Rectal smooth muscle tissue (tissue), 1 donor: Measurements from ENCODE around the gene APOL3.
"Not testable (repeated sequence)": the region's sequence is repeated elsewhere in the genome, so short reads cannot be mapped to it uniquely, and the experiment has no call there.

Experiments
- H3K27ac ChIP-seq: one replicate; pipeline ENCODE4 v1.7.0; 2013; ENCODE audit warnings: low read depth, low read length, inconsistent platforms
- H3K27me3 ChIP-seq: one replicate; pipeline ENCODE4 v1.7.0; 2013; ENCODE audit warnings: low read length; ENCODE audit not compliant: control insufficient read depth, insufficient read depth
- H3K36me3 ChIP-seq: one replicate; pipeline ENCODE4 v1.7.0; 2013; ENCODE audit warnings: low read length; ENCODE audit not compliant: control insufficient read depth, insufficient read depth
- H3K4me1 ChIP-seq: one replicate; pipeline ENCODE4 v1.7.0; 2013; ENCODE audit warnings: low read length; ENCODE audit not compliant: control insufficient read depth, insufficient read depth
- H3K4me3 ChIP-seq: one replicate; pipeline ENCODE4 v1.7.0; 2013; ENCODE audit warnings: low read length
- H3K9ac ChIP-seq: one replicate; pipeline ENCODE4 v1.7.0; 2013; ENCODE audit warnings: low read length

APOL3 gene

DNA sequence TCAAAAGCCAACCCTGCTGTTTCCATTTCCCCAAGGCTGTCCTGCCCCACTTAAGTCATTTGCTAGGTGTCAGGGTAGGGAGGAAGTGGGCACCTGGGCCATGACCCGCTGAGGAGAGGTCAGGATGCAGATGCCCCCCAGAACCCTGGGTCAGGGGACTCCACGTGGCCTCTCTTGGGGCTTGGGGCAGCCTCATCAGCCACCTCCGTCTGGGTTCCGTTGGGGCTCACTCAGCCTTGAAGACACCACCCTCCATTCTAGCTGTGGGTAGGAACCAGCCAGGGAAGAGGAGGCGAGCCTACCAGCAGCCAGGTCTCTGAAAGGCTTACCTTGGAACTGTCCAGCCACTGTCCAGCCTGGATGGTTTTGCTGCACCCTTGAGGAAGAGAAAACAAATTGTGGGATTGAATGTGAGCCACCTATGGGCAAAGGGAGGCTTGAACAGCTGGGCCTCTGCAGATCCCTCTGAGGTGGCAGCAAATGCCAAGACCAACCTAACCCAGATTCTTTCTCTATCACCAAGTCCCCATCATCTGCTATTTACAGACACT is 38.5 kb upstream of the APOL3 start:
- H3K27ac ChIP-seq: no peak overlapping the region
- H3K36me3 ChIP-seq: no peaks in the 10 kb centered on the region
- H3K4me3 ChIP-seq: no peak overlapping the region

DNA sequence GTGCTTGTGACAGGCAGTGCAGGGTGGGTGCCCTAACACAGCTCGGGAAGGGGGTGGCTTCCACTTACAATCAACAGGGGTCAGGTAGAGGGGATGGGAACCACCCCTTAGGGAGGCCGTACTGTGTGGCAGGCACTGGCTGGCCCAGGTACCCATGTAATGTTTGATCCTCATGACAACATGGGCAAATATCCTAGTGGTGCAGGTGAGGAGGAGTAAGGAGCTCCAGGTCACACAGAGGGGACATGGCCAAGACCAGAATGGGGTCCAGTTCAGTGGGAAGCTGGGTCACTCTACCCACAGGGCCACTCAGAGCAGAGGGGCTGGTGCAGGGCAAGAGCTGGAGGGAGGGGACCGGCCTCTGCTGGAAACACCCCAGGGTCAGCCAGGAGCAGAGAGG is 38.0 kb upstream of the APOL3 start:
- no peak overlapping the region for H3K27ac ChIP-seq

More for the DNA sequence above, 38.5 kb upstream of the APOL3 start:
- Histone ChIP-seq H3K9ac (no peak overlapping the region), H3K4me1 (peaks cover 12% of the 10 kb centered on the region), H3K27me3 (no peaks in the 10 kb centered on the region)

DNA sequence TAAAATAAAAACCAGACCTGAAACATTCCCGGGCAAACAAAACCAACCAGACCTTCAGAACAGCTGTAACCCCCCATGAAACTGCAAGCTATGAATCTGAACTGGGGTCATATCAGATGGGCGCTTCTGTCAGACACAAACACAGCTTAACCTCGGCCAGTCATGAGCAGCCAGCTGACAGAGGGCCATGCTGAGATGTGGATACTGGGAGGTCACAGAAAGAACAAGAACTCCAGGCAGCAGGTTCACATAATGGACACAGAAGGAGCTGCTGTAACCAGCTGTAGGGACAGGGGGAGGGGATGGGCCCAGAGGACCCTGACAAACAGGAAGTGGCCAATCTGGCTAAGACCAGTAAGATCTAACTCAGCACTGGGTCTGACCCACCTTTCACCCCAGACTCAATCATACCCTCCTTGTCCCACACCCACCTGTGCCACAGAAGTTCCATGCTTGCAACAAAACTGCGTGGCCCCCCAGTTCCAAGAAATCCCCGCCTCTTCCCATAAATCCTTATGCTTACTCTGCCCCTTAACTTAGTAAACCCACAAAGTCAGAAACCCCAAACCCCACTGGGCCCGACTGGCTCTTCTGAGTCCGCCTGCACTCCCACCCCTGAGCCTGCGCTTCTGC is 37.1 kb upstream of the APOL3 start:
- H3K4me1 ChIP-seq: peaks cover 12% of the 10 kb centered on the region
- H3K4me3 ChIP-seq: no peak overlapping the region
- no peak overlapping the region for H3K9ac ChIP-seq
- H3K27ac ChIP-seq: peak overlapping the region; percentile 7
- no peaks in the 10 kb centered on the region for H3K36me3 ChIP-seq
- no peaks in the 10 kb centered on the region for H3K27me3 ChIP-seq

More for the DNA sequence above, 38.0 kb upstream of the APOL3 start:
- Histone ChIP-seq H3K9ac (no peak overlapping the region), H3K36me3 (no peaks in the 10 kb centered on the region), H3K4me1 (peaks cover 12% of the 10 kb centered on the region), H3K4me3 (no peak overlapping the region), H3K27me3 (no peaks in the 10 kb centered on the region)

DNA sequence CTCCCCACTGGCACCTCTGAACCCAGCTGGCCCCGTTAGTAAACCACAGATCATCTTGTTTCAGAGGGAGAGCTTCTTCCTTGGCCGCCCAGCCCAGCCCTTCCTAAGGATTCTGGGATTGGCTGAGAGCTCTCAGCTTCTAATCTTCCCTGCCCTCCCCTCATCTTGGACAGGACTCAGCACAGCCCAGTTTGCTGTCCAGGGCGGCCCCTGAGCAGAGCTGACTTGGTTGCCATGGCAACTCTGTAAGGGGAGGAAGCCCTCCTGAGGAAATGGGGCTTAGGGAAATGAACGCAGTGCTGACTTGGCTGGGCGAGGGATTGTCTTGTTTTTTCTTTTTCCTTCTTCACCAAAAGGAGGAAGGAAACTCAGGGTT is 36.5 kb upstream of the APOL3 start:
- peak overlapping the region; percentile 8 for H3K27ac ChIP-seq
- H3K36me3 ChIP-seq: no peaks in the 10 kb centered on the region
- H3K4me3 ChIP-seq: no peak overlapping the region
- H3K27me3 ChIP-seq: no peaks in the 10 kb centered on the region
- H3K9ac ChIP-seq: no peak overlapping the region
- H3K4me1 ChIP-seq: peaks cover 12% of the 10 kb centered on the region

DNA sequence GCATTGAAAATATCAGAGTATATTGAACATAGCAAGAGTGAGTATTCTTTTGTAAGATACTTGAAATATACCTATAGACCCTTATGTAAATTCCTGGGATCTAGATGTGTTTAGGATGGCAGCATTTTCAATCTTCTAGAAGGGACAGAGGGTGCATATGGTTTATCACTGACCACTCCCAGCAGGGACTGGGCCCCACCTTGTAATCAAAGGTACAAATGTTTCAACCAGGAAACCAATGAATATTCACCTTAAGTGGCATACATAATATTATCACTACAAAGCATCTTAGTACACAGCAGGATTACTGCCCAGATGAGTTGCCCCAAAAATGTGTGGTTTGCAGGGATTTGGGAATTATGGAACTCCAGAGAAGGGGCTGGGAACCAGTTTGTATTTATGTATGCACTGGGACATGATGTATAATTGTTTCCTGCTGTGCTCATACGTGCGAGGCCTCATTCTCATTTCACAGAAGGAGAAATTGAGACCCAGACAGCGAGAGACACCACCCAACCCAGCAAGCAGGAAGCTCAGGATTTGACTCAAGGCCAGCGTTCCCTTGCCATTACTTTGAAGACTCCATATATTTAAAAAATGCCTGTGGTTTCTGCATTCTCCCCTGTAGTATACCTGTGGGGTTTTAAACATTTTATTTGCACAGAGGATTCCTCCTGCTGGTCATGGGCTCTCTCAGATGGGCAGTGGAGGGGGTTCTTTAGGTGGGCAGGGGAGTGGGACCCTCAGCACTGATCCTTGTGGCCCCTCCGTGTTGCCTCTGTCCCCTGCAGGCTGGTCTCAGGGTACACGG is 35.9 kb upstream of the APOL3 start:
- H3K27me3 ChIP-seq: no peaks in the 10 kb centered on the region
- no peak overlapping the region for H3K9ac ChIP-seq

DNA sequence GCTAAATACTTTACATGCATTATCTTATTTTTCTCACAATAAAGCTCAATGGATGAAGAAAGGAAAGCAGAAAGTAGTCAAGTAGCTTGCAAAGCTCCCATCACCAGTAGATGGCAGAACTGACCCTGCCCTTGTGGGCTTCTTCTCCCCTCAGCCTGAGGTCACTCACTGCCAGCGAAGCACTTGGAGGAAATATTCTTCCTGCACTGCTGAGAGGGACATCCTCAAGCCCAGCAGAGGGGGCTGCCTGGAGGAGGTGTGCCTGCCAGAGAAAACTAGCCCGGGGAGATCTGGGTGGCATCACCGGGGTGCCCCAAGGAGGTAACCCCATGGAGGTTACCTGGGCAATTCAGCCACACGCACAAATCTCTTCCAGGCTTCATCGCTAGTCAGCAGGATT is 34.4 kb upstream of the APOL3 start:
- Histone ChIP-seq H3K9ac (no peak overlapping the region), H3K27me3 (no peaks in the 10 kb centered on the region), H3K4me3 (no peak overlapping the region), H3K27ac (no peak overlapping the region), H3K4me1 (peaks cover 10% of the 10 kb centered on the region), H3K36me3 (no peaks in the 10 kb centered on the region)

More for the DNA sequence above, 35.9 kb upstream of the APOL3 start:
- Histone ChIP-seq H3K4me3 (no peak overlapping the region), H3K4me1 (peaks cover 11% of the 10 kb centered on the region), H3K36me3 (no peaks in the 10 kb centered on the region), H3K27ac (peak overlapping the region; percentile 8)

DNA sequence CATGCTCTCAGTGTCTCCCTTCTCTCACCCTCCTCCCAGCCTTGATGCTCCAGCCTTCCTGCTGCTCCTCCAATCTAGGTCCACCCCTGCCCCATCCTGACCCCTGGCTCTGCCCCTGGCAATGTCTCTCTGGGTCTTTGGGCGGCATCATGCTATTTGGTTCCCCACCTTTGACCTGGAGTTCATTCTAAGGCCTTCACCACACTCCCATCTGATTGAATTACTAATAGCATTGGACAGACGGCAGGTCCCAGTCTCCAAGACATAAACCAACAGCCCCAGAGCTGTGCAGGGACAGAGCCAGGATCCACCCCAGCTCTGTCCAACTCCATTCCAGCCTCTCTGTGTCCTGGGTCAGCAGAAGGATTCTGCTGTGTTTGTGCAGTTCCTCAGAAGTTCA is 33.8 kb upstream of the APOL3 start:
- peaks cover 10% of the 10 kb centered on the region for H3K4me1 ChIP-seq

DNA sequence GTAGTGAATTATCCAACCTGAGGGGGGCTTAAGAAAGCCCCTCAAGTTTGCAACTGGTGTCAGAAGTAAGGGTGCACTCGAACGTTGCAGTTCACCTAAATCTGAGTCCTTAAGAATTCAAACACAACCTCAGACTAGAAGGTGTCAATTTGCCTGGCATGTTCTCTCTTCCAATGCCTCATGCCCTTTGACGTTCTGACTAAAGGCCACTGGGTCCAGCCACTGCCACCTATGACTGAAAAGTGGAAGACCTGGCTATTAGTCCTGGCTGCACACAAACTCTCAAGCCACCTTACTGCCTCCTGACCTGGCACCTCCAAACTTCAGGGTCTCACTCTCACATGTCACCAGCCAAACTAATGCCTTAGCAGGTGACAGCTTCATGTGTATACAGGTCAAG is 33.0 kb upstream of the APOL3 start:
- H3K36me3 ChIP-seq: no peaks in the 10 kb centered on the region
- H3K27me3 ChIP-seq: no peaks in the 10 kb centered on the region
- no peak overlapping the region for H3K9ac ChIP-seq
- H3K4me3 ChIP-seq: no peak overlapping the region
- no peak overlapping the region for H3K27ac ChIP-seq
- H3K4me1 ChIP-seq: peaks cover 10% of the 10 kb centered on the region

More for the DNA sequence above, 33.8 kb upstream of the APOL3 start:
- Histone ChIP-seq H3K9ac (no peak overlapping the region), H3K36me3 (no peaks in the 10 kb centered on the region), H3K27me3 (no peaks in the 10 kb centered on the region), H3K4me3 (no peak overlapping the region), H3K27ac (no peak overlapping the region)

DNA sequence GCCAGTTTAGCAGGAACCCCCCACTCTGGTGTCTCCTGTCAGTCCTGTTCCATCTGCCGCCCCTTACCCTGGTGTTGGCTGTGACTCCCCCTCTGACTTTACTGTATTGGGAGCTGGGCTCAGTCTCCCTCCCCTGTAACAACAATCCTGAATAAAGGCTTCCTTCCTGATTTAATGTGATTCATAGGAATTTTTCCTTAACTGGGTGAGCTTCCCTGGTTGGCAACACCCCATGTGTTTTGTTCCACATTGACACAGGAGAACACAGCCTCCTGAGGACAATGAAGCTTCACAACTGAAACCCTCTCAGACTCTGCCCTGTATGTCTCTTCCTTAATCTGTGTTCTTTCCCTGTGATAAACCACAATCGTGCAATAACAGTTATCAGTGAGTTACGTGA is 32.6 kb upstream of the APOL3 start:
- Histone ChIP-seq H3K27ac (no peak overlapping the region), H3K4me1 (peaks cover 10% of the 10 kb centered on the region)

DNA sequence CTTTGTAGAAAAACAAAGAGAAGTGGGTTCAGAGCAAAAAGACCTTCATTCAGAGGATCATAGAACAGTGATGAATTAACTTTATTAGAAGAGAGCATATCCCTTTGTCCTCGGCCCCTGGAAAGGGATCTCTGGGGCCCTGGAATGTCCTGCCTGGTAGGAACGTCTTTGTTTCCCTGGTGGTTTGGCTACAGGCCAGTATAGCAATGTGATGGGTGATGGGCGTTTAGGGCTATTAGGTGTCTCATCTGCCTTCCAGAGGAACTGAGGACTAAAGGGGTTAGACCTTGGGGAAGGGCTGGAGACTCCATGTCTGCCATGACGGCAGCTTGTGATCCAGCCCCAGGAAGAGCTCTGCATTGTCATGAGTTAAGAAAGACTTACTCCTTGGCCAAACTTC is 32.0 kb upstream of the APOL3 start:
- H3K27ac ChIP-seq: no peak overlapping the region
- no peak overlapping the region for H3K4me3 ChIP-seq
- peaks cover 7% of the 10 kb centered on the region for H3K4me1 ChIP-seq
- H3K36me3 ChIP-seq: no peaks in the 10 kb centered on the region
- H3K27me3 ChIP-seq: no peaks in the 10 kb centered on the region
- H3K9ac ChIP-seq: no peak overlapping the region

More for the DNA sequence above, 32.6 kb upstream of the APOL3 start:
- Histone ChIP-seq H3K27me3 (no peaks in the 10 kb centered on the region), H3K4me3 (no peak overlapping the region), H3K9ac (no peak overlapping the region), H3K36me3 (no peaks in the 10 kb centered on the region)

DNA sequence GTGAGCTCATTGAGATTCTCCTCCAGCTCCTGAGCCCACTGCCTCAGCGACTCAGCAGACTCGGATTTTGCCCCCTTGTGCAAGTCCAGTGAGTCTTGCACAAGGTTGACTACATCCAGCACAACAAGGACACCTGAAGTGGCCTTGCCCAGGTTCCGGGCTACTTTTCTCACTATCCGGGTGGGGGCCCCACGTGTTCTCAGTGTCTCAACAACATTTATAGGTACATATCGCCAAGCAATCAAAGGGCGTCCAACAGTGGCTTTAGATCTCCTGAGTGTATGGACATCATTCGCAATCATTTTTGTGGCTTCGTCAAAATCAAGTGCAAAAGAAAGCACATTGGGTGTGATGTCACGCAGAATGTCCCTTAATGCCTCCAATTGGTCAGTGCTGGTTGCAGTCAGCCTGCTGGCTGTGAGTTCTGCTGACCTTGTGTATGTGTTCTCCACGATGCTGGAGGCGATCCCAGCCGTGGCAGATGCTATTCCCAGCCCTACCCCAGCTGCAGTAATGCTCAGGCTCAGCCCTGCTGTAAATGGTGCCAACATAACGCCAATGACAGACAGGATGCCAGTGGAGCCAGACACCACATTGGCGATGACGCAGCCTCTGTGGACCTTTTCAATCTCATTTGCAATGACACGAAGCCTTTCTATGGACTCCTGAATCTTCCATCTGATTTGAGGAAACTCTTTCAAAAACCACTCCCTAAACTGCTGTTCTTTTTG is 30.7 kb upstream of the APOL3 start:
- H3K27me3 ChIP-seq: no peaks in the 10 kb centered on the region
- peaks cover 7% of the 10 kb centered on the region for H3K4me1 ChIP-seq
- H3K4me3 ChIP-seq: no peak overlapping the region
- H3K9ac ChIP-seq: no peak overlapping the region
- no peaks in the 10 kb centered on the region for H3K36me3 ChIP-seq
- peak overlapping the region; percentile 52 for H3K27ac ChIP-seq

DNA sequence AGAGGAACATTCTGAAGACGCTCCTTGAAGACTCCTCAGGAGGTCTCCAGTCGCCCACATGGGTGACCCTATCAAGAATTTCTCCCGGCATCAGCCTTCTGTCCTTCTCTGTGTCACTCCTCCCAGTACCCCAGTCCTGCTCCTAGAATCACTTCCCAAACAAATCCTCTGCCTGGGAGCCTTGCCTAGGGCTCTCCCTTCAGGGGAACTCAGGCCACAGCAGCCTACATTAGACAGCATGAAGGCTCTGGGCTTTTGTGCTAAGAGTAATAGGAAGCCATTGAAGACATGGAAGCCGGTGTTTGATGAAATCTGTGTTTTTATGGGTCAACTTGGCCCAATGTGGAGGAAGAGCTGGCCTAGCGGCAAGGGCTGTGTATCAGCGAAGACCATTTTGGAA is 27.3 kb upstream of the APOL3 start:
- not testable (repeated sequence) for H3K27ac ChIP-seq, H3K4me3 ChIP-seq, H3K9ac ChIP-seq, H3K36me3 ChIP-seq, H3K4me1 ChIP-seq, H3K27me3 ChIP-seq
